T-helper 9 cell (primary cell): ENCODE measurements around the gene HSD3B7.

Experiments used
- DNase-seq: peaks from one replicate; pipeline ENCODE4 v3.0.0-alpha.2; 2020

Gene HSD3B7

DNA sequence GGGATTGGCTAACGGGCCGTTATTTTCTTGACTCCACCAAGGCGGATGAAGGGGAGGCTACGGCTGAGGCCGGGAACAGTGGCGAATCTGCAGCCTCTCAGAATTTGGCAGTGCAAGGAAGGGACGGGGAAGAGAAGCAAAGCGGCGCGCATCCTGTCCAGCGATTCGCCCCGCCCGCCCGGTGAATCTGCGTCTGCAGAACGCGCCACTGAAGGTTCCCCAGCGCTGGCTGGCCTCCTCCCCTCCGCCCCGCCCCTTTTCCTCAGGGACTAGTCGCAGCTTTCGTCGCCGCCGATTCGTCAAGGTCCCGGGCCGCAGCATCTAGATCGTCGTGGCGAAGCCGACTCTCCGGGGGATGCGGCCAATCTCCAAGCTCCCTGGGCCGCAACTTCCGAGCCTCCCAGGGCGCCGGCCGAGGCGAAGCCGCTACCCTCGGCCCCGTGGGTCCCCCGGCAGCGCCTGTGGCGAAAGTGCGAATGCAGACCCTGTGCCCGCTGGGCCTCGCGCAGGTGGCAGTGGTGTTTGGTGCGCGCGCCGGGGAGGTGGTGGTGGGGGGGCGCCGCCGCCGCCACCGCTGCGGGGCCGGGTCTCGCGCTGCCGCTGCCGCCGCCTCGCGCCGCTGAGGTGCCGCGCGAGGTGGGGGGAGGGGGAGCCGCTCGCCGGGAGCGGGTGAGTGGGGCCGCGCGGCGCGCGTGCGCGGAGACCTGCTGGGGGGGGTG, 27.4 kb upstream of the HSD3B7 start, which contains the start of gene SETD1A:
SETD1A (plus strand) TSS at position 299 of the 719 bp plus-strand sequence. CDS start 978 bp downstream, outside the sequence.
- DNase-seq = peak; percentile 97

DNA sequence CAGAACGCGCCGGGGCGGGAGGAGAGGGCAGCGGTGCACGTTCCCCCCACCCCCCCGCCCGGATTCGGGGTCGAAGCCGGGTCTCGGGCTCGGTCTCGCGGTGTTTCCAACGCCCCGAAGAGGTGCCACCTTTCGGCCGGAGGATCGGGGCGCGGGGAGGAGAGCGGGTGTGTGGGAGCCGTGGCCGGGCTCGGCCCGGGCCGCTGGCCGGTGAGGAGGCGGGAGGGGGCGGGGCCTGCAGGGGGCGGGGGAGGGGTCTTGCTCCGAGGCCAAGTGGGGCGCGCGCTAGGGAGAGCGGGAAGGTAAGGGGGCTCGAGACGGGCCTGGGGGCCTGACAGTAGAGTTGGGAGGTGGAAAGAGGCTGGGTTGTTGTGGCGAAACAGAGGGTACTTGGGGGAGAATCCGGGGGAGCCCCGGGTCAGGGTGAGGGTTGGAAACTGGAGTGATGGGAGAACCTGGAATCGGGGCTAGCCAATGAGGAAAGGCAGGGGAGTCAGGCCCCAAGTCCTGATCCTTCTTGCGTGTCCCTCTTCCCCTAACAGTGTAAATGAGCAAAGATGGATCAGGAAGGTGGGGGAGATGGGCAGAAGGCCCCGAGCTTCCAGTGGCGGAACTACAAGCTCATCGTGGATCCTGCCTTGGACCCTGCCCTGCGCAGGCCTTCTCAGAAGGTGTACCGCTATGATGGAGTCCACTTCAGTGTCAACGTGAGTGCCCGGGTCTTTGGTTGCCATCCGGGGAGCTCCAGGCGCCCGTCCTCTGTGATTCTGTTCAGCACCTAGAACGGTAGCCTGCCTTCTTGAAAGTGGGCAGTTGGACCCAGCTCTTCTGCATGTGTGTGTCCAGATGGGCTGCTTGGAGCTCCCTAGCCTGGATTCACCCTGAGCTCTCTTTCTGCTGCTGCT, 26.6 kb upstream of the HSD3B7 start:
- peak; percentile 62 for DNase-seq

DNA sequence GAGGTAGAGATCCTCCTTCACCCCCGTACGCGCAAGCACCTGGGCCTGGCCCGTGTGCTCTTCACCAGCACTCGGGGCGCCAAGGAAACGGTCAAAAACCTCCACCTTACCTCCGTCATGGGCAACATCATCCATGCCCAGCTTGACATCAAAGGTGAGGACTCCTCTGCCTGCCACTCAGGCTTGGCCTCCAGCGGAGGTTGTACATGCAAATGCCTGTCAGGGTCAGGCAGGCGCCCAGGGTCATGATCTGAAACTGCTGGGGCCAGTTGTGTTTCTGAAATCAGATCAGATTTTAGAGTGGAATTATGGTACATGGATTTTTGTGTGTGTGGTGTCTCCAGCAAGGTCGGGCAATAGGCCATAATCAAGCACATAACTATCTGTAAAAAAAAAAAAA, 23.6 kb upstream of the HSD3B7 start:
- DNase-seq = no peak

DNA sequence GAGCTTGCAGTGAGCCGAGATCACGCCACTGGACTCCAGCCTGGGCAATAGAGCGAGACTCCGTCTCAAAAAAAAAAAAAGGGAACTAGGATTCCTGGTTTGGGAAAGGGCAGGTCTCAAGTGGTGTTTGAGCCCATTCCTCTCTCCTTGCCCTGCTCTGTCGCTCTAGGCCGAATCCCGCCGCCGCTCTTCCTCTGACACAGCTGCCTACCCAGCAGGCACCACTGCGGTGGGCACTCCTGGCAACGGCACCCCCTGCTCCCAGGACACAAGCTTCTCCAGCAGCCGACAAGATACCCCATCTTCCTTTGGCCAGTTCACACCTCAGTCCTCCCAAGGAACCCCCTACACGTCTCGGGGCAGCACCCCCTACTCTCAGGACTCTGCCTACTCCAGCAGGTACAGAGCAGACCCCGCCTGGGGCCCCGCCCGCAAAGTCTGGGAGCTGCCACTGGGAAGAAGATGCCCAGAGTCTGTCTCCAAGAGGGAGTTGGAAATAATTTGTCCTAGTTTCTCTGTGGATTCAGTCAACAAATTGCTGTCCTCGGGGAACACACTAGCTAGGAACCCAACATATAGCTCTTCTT, 21.0 kb upstream of the HSD3B7 start:
- no peak for DNase-seq

DNA sequence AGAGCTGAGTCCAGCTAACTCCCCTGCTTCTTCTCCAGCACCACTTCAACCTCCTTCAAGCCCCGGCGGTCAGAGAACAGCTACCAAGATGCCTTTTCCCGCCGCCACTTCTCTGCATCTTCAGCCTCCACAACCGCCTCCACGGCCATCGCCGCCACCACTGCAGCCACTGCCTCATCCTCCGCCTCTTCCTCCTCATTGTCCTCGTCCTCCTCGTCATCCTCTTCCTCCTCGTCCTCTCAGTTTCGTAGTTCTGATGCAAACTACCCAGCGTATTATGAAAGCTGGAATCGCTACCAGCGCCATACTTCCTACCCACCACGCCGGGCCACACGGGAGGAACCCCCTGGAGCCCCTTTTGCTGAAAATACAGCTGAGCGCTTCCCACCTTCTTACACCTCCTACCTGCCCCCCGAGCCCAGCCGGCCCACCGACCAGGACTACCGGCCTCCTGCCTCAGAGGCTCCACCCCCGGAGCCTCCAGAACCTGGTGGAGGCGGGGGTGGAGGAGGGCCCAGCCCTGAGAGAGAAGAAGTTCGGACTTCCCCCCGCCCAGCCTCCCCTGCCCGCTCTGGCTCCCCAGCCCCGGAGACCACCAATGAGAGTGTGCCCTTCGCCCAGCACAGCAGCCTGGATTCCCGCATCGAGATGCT, 20.3 kb upstream of the HSD3B7 start:
- no peak for DNase-seq

DNA sequence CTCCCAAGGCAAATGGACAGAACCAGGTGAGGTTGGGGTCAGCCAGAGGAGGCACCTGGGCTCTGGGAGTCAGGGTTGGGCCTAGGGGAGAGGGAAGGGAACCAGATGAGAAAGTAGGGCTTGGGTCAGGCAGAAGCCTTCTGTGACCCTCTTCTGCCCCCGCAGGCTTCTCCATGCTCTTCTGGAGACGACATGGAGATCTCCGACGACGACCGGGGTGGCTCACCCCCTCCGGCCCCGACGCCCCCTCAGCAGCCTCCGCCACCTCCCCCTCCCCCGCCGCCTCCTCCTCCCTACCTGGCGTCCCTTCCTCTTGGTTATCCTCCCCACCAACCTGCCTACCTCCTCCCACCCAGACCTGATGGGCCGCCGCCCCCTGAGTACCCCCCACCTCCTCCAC, 19.6 kb upstream of the HSD3B7 start:
- no peak for DNase-seq

DNA sequence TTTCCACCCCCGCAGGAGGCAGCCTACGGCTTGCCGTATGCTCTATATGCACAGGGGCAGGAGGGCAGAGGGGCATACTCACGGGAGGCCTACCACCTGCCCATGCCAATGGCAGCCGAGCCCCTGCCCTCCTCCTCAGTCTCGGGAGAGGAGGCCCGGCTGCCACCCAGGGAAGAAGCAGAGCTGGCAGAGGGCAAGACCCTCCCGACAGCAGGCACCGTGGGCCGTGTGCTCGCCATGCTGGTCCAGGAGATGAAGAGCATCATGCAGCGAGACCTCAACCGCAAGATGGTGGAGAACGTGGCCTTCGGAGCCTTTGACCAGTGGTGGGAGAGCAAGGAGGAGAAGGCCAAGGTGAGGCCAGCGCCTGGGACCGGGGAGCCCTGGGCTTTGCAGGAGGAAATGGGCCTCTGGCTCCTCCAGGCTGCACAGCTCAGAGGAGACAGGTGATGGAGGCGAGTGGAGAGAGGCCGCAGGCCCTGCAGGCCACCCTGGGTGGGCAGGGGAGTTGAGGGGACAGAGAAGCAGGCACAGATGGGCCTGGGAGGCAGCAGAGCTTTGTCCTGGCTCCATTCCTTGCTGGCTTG, 18.9 kb upstream of the HSD3B7 start:
- DNase-seq = no peak

DNA sequence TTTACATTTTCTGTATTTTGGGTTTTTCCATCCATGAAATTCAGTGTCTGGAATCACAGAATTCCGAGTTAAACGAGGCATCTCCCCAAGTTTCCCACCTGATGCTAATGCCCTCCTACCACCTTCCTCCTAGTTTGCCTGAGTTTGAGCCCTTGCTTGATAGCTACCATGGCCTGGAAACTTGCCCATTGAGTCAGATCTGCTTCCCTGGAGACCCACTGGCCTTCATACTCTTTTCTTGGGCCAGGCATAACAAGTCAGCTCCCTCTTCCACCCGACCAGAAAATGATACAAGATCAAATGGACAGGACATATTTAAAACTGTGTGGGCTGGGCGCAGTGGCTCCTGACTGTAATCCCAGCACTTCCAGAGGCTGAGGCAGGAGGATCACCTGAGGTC, 17.2 kb upstream of the HSD3B7 start:
- DNase-seq = no peak

DNA sequence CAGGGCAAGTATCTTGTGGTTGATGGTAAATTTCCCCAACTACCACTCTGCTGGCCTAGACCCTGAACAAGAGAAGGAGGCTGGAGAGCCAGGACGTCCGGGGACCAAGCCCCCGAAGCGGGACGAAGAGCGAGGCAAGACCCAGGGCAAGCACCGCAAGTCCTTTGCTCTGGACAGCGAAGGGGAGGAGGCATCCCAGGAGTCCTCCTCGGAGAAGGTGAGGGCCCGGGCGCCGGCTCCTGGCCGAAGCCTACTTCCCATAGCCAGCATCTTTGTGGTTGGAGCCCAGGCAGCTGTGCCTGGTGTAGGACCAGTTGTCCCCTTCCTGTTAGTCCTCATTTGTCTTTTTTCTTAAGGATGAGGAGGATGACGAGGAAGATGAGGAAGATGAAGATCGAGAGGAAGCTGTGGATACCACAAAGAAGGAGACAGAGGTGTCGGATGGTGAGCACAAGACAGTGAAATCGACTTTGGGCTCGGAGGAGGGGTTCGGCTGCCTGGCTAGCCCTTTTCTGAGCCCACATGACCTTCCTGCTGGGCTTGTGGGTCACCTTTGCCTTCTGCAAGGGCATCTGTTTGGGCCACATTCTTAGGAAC, 15.7 kb upstream of the HSD3B7 start:
- no peak for DNase-seq

DNA sequence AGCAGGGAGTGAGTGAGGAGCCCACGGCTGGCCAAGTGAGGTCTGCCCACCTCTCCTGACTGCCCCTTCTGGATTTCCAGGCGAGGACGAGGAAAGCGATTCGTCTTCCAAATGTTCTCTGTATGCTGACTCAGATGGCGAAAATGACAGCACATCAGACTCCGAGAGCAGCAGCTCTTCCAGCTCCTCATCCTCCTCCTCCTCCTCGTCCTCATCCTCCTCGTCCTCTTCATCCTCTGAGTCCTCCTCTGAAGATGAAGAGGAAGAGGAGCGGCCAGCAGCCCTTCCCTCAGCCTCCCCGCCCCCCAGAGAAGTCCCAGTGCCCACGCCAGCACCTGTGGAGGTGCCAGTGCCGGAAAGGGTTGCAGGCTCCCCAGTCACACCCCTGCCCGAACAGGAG, 13.7 kb upstream of the HSD3B7 start:
- DNase-seq = no peak

DNA sequence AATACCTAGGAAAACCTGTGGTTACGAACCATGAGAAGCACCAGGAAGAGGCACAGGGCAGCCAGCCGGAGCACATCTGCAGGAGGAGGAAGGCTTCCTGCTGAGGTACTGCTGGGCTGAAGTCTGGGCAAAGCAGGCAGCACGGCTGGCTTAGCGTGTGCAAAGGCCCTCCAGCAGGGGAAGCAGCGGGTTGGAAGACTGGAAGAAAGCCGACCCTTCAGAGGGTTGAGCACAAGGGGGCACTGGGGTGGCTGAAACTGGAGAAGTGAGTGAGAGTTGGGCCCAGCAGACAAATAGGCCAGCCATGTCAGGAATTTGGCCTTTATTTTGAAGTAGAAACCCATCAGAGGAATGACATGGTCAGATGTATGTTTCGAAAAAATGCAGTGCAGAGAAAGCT, 12.1 kb upstream of the HSD3B7 start:
- no peak for DNase-seq

DNA sequence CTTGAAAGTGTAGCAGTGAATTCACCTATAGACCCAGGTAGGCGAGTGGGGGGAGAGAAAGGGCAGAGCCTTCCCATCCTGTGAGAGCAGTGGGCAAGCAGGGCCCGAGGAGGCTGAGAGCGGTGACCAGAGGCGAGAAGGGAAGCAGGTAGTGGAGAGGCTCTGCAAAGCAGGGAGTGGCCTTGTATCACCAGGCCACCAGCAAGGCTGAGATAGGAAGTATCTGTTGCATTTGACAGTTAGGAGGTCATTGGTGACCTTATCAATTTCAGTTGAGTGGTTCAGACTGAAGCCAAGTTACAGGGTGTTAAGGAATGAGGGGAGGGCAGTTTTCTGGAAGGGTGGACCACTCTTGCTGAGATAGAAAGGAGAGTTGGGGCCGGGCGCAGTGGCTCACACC, 10.7 kb upstream of the HSD3B7 start:
- no peak for DNase-seq

DNA sequence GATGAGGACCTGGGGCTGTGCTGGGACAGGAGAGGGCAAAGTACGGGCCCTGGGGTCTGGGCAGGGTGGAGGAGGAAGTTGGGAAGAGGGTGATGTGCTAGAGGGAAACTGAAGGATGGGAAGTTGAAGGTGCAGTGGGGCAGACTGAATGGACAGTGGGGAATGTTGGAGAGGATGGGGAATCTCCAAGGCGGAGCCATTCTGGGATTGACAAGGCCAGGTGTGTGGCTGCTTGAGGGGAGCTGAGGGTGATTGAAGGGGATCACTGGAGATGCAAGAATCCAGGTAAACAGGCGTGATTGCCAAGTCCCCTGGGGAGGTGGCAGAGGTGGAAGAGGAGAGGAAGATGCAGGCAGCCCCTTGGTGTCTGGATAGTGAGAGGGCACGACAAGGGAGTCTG, 8.5 kb upstream of the HSD3B7 start:
- DNase-seq = no peak

DNA sequence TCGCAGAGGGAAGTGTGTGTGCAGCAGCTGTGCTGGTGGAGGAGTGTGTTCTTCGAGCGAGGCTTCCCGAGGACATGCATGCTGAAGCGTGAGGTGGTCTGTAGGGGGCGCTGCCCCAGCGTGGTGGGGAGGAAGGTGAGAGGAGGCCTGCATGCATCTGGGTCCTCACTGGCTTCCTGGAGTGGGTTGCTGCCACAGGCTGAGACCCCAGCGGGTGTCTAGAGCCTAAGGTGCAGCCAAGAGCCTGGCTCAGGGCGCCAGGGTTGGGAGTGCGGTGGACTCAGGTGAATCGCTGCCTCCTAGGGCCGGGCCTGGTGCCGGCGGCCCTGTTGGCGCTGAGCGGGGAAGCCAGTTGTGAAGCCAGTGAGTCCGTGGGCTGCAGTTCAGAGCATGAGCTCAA, 7.5 kb upstream of the HSD3B7 start:
- no peak for DNase-seq

DNA sequence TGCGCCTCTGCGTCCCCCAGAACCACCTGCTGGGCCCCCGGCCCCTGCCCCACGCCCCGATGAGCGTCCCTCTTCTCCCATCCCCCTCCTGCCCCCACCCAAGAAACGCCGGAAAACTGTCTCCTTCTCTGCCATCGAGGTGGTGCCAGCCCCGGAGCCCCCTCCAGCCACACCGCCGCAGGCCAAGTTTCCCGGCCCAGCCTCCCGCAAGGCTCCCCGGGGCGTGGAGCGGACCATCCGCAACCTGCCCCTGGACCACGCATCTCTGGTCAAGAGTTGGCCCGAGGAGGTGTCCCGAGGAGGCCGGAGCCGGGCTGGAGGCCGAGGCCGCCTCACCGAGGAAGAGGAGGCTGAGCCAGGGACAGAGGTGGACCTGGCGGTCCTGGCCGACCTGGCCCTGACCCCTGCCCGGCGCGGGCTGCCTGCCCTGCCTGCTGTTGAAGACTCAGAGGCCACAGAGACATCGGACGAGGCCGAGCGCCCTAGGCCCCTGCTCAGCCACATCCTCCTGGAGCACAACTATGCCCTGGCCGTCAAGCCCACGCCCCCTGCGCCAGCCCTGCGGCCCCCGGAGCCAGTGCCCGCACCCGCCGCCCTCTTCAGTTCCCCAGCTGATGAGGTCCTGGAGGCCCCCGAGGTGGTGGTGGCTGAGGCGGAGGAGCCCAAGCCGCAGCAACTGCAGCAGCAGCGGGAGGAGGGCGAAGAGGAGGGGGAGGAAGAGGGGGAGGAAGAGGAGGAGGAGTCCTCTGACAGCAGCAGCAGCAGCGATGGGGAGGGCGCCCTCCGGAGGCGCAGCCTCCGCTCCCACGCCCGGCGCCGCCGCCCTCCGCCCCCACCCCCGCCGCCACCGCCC, 5.6 kb upstream of the HSD3B7 start:
- DNase-seq = no peak

DNA sequence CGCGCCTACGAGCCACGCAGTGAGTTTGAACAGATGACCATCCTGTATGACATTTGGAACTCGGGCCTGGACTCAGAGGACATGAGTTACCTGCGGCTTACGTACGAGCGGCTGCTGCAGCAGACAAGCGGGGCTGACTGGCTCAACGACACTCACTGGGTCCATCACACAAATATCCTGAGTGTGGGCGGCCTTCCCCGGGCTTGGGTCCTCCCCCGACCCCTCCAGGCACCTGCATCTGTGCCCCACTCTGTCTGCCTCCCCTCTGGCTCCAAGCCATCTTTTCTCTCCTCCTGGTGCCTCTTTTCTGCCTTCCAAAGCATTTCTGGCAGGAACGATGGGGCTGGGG, 5.0 kb upstream of the HSD3B7 start:
- DNase-seq = no peak

DNA sequence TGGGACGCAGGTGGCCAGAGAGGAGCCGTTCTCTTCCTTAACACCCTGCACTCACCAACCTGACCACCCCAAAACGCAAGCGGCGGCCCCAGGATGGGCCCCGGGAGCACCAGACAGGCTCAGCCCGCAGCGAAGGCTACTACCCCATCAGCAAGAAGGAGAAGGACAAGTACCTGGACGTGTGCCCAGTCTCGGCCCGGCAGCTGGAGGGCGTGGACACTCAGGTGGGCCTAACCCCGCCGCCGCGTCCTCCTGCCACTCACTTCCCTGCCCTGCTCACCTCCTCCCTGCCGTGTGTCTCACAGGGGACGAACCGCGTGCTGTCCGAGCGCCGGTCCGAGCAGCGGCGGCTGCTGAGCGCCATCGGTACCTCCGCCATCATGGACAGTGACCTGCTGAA, 4.6 kb upstream of the HSD3B7 start:
- DNase-seq = no peak

DNA sequence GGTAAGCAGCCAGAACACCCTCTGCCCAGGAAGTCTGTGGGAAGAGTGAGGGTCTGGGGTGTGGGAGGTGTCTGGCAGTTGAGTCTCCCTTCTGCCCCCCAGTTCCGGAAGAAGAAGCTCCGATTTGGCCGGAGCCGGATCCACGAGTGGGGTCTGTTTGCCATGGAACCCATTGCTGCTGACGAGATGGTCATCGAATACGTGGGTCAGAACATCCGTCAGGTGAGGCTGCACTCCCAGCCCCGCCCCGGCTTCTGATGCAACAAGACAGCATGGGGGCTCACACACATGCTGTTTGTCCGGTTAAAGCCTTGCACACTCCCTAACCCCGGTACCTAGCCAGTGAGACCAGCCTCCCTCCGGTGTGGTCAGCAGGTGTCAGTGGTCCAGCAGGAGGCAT, 4.0 kb upstream of the HSD3B7 start:
- DNase-seq = no peak

DNA sequence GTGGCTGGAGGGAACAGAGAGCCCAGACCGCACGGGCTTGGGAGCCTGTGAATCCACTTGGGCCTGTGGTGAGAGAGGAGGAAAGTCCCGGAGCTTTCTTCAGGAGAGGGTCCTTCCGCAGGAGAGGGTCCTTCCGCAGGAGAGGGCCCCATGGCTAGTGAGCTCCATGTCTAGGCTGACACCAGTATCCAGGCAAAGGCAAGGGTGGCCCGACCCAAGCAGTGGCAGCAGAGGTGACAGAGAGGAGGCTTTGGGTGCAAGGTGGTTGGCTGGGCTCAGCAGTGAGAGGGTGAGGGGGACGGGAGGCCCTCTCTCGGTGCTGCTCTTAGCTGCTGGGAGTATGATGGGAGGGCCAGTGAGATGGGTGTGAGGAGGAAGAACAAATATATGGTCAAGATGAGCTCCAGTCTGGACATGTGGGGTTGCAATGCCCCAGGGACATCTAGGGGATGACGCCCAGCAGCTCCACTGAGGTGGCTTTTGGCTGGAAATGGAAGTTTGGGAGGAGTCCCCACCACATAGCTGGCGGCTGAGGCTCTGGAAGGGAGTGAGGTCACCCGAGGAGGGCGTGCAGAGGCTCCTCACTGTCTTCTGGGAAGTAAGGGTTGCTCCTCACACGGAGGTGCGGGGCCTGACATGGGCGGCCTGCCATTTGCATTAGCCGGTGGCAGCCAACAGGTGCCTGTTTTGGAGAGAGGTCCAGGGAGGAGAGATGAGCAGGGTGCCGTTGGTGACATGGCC, 2.3 kb upstream of the HSD3B7 start:
- no peak for DNase-seq

DNA sequence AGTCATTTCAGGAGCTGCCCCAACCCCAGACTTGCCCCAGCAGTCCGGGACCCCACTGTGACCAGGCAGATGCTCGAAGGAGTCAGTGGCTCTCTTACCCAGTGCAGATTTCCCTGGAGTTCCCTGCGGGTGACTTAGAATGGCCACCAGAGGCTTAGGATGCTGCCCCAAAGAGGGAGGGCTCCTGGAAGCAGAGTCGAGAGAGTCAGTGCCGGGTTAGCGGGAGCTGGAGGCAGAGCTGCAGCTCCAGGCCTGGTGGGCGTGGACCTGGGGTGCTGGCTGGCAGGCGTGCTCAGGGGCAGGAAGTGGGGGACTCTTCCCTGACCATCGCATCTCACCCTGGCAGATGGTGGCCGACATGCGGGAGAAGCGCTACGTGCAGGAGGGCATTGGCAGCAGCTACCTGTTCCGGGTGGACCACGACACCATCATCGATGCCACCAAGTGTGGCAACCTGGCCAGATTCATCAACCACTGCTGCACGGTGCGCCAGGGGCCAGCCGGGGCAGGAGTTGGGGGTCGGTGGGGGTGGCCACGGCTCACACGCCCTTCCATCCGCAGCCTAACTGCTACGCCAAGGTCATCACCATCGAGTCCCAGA, 1.6 kb upstream of the HSD3B7 start:
- no peak for DNase-seq
